GM19468 (cell line): ENCODE data around the gene DUSP9.
"Not testable (repeated sequence)": the region's sequence is repeated elsewhere in the genome, so short reads cannot be mapped to it uniquely, and the experiment has no call there.

Source experiments
- ATAC-seq: cut with Tn5 transposase; IDR thresholded peaks from one replicate; pipeline ENCODE4 v1.9.1; 2021; ENCODE audit warnings: mild to moderate bottlenecking, moderate library complexity, moderate number of reproducible peaks; ENCODE audit not compliant: unreplicated experiment; ENCODE audit errors: extremely low read depth

DUSP9 gene, protein sequence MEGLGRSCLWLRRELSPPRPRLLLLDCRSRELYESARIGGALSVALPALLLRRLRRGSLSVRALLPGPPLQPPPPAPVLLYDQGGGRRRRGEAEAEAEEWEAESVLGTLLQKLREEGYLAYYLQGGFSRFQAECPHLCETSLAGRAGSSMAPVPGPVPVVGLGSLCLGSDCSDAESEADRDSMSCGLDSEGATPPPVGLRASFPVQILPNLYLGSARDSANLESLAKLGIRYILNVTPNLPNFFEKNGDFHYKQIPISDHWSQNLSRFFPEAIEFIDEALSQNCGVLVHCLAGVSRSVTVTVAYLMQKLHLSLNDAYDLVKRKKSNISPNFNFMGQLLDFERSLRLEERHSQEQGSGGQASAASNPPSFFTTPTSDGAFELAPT

DNA sequence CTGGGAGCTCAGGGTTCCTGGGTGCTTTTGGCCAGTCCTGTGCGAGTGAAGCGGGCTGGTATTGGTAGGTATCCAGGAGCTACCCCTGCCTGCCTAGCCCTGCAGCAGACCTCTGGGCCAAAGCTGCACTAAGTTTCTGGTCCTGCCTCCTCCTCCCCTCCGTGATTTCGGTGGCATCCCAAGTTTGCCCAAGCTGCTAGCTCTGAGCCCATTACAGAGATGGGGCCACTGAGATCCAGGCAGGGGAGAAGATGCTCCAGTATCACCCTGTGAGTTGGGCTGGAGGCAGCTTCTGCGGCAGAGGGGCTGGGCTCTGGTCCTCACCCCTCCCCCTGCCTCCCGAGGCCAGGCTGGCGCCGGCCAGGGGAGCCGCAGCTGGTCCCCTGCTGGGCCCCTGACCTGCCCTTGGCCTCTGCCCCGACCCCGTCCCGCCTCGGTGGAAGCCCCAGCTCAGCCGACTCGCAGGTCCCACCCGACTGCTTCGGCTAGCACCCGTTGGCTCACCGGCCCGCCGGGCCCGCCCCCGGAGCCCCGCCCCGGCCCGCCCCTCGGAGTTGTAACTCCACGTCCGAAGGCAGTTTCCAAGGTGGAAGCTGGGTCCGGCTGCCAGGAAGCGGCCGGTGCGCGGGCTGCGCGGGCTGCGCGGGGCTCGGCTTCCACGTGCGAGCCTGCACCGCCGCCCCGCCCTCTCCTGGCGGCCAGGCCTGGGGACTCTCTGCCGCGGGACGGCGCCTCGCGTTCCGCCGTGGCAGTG, at the start of gene DUSP9:
Gene DUSP9, plus strand, starts transcription at position 584 of the 754 bp plus-strand sequence. CDS start 751 bp downstream, outside the sequence.
- ATAC-seq, result no peak

DNA sequence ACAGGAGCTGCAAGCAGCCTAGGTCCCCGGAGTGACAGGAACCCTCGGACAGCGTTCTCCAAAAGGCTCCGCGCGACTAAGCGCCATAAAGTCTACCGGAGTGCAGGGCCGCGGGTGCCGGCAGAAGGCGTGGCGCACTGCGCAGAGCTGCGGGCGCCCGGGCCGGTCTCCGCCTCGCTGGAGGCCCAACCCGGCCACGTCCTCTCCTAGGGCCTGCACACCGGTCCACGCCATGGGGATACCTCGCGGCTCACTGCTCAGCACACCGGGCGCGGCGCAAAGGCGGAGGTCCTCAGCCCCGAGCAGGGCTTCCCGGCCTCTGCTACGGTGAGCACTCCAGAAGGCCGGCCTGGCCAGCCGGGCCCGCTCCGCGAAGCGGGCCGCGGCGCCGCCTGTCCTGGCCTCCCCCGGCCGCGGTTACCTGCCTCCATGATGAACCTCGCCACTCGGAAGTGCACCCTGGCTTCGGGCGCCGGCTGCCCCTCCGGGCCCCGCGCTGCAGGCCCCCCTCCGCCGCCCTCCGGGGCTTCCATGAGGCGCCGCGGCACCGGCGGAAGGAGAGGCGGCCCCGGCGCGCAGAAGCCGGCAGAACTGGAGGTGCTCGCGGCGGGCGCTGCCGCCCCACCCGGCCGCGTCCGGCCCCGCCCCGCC, 48.3 kb upstream of the DUSP9 start, which contains the start of gene CCNQ:
Gene CCNQ, minus strand, starts transcription at position 599 of the 651 bp plus-strand sequence. Its CDS starts 66 bp downstream, at position 533.
- ATAC-seq, result peak; percentile 17

DNA sequence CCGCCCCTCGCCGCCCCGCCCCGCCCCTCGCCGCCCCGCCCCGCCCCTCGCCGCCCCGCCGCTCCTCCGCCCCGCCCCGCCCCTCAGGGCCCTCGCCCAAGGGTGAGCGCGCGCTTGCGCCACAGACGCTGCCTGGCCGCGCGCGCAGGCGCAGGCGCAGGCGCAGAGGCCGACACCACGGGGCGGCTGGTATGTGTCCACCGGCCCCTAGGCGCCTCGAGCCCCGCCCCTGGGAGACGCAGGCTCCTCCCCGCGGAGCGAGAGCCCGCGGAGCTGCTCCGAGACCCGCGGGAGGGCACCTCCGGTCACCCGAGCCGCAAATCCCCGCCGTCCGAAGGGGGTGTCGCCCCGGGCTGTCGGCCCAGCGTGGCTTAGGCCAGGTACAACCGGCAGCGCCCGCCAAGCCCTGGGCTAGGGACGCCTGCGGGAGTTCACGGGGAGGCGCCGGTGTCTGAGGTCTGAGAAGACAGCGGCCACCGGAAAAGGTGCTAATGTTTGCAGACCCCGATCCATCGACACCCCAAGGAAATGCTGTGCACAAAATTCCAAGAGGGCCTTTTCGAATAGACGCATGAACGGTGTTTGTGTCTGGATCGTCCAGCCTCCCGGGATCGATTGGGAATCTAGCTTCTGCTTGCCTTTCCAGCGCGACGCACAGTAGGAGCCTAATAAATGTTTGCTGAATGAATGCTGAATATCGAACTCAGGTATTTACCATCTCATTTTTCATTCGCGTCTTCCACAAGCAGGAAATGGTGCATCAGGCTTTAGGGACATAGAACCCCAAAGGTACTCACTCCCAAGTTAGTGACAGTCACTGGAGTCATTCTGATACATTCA, 47.6 kb upstream of the DUSP9 start:
- peak; percentile 65 for ATAC-seq

DNA sequence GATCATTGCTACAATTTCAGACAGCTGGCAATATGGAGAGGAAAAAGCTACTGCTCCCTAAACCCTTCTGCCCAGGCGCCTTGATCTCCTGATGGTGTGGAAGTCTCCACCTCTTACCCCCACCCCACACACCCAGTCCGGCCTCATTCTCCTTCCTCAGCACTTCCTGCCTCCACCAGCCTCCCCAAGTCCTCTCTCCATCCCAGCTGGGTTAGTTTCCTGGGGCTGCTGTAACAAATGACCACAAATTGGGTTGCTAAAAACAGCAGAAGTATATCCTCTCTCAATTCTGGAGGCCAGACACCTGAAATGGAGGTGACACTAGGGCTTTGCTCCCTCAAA, 47.0 kb upstream of the DUSP9 start:
- ATAC-seq, result no peak

GRCh38 chrX:153600921-153601320, 46.1 kb upstream of the DUSP9 start:
- ATAC-seq, result no peak

- ATAC-seq, result no peak
Observed at GRCh38 chrX:153601511-153602110, 45.4 kb upstream of the DUSP9 start.

- no peak for ATAC-seq
Observed at GRCh38 chrX:153602601-153603000, 44.4 kb upstream of the DUSP9 start.

- no peak for ATAC-seq
Observed at GRCh38 chrX:153603131-153603656, 43.8 kb upstream of the DUSP9 start.

DNA sequence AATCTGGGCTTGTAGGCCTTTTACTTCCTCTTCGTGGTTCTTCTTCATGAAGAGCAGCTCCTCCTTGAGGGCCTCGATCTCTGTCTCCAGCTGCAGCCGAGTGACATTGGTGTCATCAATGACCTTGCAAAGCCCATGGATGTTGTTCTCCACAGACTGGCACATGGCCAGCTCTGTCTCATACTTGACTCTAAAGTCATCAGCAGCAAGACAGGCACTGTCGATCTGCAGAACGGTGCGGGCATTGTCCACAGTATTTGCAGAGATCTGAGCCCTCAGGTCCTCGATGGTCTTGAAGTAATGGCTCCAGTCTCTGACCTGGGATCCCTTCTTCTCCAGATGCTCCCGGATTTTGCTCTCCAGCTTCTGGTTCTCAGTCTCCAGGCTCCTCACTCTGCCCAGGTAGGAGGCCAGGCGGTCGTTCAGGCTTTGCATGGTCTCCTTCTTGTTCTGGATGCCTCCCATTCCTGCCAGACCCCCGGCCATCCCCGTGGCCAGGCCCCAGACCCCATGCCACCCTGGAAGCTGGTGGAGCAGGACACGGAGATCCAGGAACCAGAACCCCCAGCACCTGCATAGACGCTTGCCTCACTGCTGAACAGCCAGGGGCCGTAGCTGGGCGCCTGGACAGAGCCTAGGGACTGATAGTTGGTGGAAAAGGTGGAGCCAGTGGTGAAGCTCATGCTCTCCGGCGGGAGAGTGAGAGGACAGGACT, 42.2 kb upstream of the DUSP9 start:
- ATAC-seq, result not testable (repeated sequence)

- ATAC-seq, result no peak
Observed at GRCh38 chrX:153606503-153606902, 40.5 kb upstream of the DUSP9 start.

DNA sequence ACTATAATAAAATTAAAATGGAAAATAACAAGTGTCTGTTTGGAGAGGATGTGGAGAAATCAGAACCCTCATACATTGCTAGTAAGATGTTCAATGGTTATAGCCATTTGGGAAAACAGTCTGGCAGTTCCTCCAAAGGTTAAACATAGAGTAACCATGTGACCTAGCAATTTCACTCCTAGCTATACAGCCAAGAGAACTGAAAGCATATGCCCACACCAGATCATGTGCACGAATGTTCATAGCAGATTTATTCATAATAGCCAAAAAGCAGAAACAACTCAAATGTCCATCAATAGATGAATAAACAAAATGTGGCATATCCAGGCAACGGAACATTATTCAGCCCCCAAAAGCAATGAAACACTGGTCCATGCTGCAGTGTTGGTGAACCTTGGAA, 38.6 kb upstream of the DUSP9 start:
- ATAC-seq, result no peak

DNA sequence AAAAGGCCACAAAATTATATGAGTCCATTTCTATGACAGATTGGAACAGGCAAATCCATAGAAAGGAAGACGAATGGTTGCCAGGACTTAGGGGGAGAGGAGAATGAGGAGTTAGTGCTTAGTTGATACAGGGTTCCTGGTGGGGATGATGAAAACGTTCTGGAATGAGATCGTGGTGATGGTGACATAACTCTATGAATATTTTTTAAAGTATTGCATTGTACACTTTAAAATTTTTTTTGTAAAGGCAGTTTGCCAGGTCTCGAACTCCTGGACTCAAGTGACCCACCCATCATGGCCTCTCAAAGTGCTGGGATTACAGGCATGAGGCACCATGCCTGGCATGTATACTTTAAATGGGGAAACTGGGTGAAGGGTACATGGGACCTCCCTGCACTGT, 38.2 kb upstream of the DUSP9 start:
- ATAC-seq, result no peak

- ATAC-seq, result no peak
Observed at GRCh38 chrX:153609917-153610835, 36.8 kb upstream of the DUSP9 start.

GRCh38 chrX:153610836-153611213, 36.2 kb upstream of the DUSP9 start:
- ATAC-seq, result no peak

- no peak for ATAC-seq
Observed at GRCh38 chrX:153611298-153612095, 35.5 kb upstream of the DUSP9 start.

GRCh38 chrX:153612413-153612812, 34.6 kb upstream of the DUSP9 start:
- ATAC-seq, result no peak

- ATAC-seq, result no peak
Observed at GRCh38 chrX:153614818-153615217, 32.2 kb upstream of the DUSP9 start.
